GM21786 (cell line): ENCODE measurements around the gene PEAR1.

ENCODE experiments used
- ATAC-seq: cut with Tn5 transposase; IDR thresholded peaks from one replicate; pipeline ENCODE4 v1.9.1; 2021; ENCODE audit not compliant: unreplicated experiment

PEAR1 gene

GRCh38 chr1:156935505-156936128, 42.1 kb downstream of the PEAR1 start:
- no peak for ATAC-seq

DNA sequence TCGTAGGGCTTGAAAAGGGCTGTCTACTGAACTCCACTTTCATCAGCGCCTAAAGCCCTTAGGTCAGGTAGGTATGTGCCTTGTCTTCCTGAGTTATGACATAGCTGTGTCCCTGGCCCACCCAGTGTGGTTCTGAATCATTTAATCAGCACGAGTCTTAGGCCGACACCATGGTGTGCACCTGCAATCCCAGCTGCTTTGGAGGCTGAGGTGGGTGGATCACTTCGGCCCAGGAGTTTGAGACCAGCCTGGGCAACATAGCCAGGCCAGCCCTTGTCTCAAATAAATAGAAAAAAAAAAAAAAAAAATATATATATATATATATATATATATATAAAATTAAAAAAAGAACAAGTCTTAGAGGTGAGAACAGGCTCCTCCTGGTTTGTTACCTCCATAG, 42.7 kb downstream of the PEAR1 start:
- no peak for ATAC-seq

GRCh38 chr1:156936721-156937220, 43.3 kb downstream of the PEAR1 start:
- ATAC-seq: no peak

DNA sequence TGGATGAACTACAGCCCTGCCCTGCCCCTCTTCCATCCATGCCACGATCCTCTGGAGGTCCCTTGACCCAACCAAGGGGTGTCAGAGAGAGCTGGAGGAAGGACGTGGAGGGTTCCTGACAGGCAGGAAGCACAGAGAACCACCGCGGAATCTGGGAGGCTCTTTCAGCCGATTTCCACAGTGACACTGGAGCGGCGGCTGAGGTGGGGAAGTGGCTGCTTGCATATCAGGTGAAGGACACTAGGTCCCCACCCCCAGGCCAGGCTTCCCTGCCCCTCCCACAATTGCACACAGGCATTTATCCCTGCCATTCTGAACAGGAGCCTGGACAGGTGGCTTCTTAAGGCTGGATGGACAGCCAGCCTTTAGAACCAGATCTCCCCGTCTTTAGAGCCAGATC, 44.4 kb downstream of the PEAR1 start:
- no peak for ATAC-seq

GRCh38 chr1:156938813-156939212, 45.3 kb downstream of the PEAR1 start:
- no peak for ATAC-seq

GRCh38 chr1:156939786-156940334, 46.3 kb downstream of the PEAR1 start:
- ATAC-seq: no peak

DNA sequence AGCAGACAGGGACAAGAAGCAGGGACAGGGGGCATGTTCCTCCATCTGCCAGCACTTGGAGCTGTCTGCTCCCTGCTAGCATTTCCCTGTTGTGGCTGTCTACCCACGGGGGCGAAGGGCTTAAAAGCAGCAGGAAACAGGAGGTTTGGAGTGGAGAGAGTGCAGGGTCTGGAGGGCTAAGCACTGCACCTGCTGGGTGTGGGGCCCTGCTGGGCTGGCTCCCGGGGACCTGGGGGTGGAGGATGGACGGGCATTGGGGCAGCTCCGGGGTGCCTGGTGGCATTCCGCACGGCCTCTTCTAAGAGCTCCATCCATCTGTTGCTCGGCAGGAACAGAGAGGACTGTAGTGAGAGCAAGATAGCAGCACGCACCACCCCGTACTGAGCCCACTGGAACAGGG, 48.2 kb downstream of the PEAR1 start:
- ATAC-seq: no peak

GRCh38 chr1:156942176-156942575, 48.7 kb downstream of the PEAR1 start:
- ATAC-seq: no peak

DNA sequence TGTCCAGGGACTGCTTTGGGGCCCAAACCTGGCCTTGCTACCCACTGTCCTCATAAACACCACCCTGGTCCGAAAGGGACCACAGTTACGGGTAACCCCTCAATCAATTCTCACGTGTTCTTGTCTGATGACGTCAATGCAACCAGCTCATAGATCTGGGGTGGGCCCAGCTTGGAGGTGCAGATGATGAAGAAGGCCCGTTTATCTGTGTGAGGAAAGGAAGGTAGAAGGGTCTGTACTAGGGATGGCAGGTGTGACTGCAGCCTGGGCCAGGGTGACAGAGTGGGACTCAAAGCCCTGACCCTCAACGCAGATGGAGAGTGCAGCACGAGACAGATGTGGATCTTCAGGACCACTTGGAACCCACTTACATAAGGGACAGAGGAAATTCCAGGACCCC, 49.1 kb downstream of the PEAR1 start:
- no peak for ATAC-seq

DNA sequence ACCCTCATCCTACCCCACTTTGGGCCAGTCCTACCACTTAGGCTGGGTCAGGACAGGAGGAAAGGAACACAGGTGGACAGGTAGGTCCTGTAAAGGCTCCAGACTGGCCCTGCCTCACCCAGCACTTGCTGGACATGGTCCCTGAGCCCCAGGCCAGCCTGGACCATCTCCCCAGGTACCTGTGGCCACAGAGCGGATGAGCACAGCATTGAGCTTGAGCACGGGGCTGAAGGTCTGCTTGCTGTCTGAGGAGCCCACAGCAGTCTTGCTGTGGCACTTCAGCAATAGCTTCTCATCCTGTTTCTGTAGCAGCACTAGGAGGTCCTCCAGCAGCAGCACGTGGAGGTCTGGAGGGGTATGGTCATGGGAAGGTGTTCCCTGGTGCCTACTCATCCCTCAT, 50.2 kb downstream of the PEAR1 start:
- no peak for ATAC-seq

- ATAC-seq: no peak
These were observed 50.8 kb downstream of the PEAR1 start for GRCh38 chr1:156944268-156944667.

DNA sequence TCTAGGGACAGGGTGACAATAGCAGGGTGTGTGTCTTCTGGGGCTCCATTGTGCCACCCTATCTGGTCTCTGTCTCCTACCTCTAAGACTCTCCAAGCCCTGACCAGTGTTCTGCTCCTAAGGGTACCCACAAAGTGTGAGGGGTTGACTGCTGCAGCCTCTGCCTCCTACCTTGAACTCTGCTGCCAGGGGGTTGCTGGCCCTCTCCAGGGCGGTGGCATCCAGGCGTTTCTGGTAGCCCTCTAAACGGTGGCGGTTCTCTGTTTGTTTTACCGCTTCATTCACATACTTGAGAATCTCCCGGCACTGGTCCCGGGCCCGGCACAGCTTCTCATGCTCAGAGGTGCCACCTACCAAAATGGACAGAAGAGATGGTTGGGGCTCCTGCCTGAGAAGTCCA, 51.3 kb downstream of the PEAR1 start:
- ATAC-seq: no peak

GRCh38 chr1:156945881-156946661, 52.6 kb downstream of the PEAR1 start:
- ATAC-seq: no peak

- ATAC-seq: no peak
These were observed 53.6 kb downstream of the PEAR1 start for GRCh38 chr1:156947127-156947526.

DNA sequence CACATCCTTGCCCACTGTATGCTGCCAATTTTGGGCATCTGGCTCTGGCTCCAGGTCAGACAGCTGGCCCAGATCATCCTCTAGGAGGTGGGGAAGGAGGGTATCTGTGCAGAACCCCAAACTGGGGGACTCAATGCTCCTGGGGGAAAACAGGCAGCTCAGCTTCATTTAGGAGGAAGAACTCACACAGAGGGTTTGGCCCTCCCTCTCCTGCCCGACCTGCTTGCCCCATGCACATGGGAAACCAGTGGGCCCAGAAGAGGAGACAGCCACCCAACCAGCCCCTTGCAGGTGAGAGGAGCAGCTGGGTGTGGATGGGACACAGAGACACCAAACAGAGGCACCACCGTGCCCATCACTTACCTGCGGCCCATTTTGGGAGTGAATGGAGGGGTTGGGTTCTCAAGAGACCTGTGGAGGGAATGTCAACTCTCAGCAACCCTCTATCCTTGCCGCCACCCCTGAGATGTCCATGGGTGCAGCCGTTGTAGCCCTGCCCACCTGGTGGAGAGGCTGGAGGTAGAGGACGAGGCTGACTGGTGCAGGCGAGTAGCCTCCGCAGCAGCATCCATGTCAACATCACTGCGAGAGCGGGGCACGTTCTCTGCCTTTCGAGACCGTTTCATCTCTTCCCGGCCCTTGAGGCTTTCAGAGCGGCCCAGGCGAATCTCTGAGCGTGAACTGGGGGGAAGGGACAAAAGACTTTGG, 54.5 kb downstream of the PEAR1 start:
- no peak for ATAC-seq

- no peak for ATAC-seq
These were observed 55.2 kb downstream of the PEAR1 start for GRCh38 chr1:156948708-156949107.

GRCh38 chr1:156949127-156949526, 55.6 kb downstream of the PEAR1 start:
- ATAC-seq: no peak

DNA sequence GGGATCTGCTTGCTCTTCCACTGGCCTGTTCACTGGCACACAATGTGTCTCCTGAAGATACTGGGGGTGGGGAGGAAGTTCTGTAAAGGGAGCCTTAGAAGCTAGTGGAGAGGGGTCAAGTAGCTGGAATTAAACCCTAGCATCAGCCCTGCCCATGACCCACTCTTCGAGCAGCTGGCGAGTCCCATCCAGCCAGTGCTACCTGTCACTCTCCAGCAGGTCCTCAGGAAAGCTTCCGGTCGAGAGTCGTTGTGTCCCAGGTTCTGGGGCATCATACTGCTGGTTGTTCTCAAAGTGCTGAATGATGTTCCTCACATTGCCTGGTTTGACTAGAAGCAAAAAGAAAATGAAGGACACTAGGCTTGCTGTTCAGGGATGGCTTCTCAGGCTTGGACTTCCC, 57.9 kb downstream of the PEAR1 start:
- no peak for ATAC-seq

GRCh38 chr1:156953571-156953970, 60.1 kb downstream of the PEAR1 start:
- ATAC-seq: no peak

- no peak for ATAC-seq
These were observed 62.8 kb downstream of the PEAR1 start for GRCh38 chr1:156956333-156956732.

- no peak for ATAC-seq
These were observed 64.1 kb downstream of the PEAR1 start for GRCh38 chr1:156957634-156958033.
